NCI-H1694 (cell line): ENCODE data around the gene MAP3K5.

Experiments used
- DNase-seq: peaks from one replicate; lab custom pipeline; 2025; lab: John Stamatoyannopoulos, UW

The MAP3K5 gene

DNA sequence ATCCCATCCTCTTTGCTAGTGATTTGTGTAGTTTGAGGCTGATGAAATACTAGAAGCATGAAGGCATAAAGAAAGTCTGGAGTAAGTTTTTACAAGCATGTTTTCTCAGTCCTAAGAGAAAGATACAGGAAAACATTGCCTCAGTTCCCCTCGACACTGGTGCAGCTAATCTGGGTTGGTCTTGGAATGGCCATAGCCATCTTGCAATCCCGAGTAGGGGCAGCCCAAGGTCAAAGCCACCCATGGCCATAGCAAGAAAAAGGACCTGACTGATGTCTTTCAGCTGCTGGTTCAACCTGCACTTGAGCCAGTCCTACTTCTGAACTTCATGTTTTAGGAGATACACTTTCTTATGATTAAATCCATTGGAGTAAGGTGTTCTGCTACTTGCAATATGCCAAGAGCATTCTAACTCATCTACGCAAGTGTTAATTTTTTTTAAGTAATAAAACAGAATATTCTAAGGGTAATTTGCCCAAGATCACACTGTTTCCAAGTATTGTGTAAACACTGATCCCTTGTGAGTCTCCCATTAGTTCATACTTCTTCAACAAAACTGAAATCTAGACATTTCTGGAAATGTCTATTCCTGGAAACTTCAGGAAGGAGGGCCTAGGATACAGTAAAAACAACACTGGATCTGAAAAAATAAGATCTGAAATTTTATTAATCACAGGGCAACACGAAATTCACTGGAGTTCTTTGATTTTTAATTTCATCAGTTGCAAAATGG is 108.9 kb downstream of the MAP3K5 start:
- DNase-seq = no peak

DNA sequence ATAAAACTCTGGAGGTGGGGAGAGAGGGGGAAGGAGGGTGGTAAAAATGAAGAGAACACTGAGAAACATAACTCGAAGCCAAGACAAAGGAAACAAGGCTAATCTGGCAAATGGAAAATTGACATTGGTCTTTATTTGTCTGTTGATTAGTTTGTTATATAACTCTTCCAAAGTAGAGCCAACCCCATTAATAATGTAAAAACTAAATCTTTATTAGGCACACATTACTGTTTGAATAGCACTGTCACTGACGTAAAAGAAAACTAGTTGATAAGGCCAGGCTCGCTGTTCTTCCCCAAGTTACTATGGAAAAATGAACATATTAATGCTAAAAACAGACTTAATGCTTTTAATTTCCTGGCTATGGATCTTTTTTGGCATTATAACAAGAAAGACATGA is 110.0 kb downstream of the MAP3K5 start:
- no peak for DNase-seq

DNA sequence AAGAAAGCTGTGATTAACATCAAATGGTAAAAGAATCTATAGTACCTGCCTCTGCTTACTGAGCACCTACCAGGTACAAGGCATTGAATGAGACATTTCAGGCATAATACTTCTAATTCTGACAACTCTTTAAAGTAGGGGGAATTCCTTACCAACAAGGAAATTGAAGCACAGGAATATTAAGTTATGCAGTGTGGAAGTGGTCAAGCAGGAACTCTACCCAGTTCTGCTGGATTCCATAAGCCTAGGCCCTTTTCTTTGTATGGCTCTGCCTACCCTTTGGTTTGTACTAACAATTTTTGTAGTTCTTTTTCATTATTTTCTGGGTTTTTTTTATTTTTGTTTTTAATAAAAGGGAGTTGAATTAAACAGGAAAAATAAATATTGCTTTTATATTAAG is 114.5 kb downstream of the MAP3K5 start:
- no peak for DNase-seq

DNA sequence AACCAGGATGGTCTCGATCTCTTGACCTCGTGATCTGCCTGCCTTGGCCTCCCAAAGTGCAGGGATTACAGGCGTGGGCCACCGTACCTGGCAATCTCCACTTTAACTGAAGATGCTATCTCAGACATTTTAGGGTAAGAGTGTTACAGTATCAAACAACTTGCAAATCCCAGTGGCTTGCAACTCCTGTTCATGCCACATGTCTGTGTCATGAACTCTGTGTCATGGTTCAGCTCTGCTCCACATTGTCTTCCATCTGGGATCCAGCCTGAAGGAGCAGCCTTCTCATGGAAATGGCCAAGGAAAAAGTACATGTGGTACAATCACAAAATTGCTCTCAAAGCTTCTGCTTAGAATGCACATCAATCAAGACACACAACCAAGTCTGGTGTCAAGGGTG is 114.9 kb downstream of the MAP3K5 start:
- DNase-seq = no peak

DNA sequence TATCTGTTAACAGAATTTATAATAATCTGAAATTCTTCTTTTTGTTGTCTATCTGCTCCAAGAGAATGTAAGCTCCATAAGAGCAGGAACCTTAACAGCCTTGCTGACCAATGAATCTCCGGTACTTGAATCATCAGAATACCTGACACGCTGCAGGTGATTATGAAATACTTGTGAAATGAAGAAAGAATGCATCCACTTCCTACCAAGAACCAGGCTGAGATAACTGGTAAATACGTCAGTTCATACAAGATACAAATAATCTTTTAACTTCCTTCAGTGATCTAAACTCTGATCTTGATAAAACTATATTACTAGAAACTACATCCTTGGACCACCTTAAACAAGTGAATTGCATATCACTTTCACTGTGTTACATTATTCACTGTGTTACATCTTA is 116.2 kb downstream of the MAP3K5 start:
- no peak for DNase-seq

DNA sequence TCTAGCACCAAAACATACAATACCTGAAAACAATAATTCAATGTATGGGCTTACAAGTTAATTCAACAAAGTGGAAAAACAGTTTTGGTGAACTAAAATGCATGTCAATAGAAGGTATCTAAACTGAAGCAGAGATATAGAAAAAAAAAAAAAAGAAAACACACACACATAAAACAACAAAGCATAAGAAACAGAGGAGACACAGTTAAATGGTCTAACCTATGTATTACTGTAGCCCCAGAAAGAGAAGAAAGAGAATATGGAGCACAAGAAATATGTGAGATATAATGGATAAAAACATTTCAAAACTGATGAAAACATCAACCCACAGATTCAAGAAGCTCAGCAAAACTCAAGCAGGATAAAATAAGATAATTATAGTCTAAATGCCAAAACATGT is 118.7 kb downstream of the MAP3K5 start:
- no peak for DNase-seq

DNA sequence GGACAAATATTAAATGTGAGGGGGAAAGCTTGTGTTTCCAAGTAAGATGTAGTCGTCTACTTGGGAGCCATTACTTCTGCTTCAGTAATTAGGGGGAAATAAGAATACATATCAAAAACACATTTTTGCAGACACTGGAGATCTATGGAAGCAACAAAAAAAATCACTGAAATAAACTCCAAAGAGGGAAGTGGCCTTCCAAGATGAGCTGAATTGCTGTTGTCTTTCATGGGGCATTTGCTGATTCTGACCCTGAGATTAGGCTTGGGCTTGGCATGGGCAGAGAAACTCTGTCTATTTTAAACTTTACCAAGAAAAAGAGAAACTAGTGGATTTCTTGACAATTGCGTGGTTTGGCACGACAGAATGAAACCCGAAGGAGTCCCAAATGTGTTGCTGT is 120.1 kb downstream of the MAP3K5 start:
- no peak for DNase-seq

DNA sequence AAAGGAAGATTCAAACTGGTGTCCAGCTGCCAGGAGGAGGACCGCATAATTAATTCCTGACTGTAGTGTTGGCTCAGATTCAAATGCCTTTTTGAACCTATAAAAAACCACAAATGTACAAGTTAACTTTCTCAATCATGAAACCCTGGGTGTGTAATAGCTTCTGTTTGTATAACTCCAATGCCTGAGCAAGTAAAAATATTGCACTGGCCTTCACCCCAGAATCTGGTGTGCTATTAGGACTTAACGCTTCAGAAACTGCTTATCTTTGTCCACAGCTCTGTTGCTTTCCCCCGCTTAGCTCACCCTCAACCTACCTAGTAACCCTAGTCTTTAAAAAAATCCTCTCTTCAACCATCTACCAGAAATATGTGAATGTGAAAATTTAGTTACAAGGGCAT is 123.0 kb downstream of the MAP3K5 start:
- DNase-seq = no peak

DNA sequence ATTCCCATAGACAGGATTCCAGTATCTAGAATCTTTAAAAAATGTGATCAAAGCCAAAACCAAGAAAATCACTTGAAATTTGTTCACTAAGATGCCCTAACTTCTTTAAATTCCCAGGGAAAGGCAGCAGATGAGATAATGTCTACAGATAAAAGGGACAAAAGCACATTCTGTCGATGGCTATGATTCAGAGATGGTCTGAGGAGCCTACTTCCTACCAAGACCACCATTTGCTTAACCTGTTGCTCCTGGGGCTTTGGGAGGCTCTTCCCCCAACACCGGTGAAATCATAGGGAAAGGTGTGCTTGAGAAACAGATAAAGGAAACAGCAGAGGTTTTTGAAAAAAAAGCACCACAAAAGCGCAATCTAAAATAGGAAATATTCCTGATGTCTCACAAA is 123.7 kb downstream of the MAP3K5 start:
- DNase-seq = no peak

DNA sequence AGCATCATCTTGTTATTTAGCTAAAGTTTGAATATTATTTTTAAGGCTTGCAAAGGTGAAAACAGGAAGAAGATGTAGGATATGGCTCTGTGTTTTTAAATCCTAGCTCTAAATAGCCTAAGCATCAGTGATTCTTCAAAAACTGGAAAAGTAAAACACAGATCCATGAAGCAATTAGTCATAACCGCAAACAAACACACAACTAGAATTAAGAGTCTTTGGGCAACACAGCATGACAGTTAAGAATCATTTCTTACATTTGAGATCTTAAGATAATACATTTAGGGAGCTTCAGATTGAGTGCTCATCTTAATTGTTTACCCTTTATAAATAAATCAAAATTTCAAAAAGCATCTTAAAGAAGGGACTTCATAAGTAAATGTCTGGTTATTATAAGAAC is 126.2 kb downstream of the MAP3K5 start:
- DNase-seq = no peak

DNA sequence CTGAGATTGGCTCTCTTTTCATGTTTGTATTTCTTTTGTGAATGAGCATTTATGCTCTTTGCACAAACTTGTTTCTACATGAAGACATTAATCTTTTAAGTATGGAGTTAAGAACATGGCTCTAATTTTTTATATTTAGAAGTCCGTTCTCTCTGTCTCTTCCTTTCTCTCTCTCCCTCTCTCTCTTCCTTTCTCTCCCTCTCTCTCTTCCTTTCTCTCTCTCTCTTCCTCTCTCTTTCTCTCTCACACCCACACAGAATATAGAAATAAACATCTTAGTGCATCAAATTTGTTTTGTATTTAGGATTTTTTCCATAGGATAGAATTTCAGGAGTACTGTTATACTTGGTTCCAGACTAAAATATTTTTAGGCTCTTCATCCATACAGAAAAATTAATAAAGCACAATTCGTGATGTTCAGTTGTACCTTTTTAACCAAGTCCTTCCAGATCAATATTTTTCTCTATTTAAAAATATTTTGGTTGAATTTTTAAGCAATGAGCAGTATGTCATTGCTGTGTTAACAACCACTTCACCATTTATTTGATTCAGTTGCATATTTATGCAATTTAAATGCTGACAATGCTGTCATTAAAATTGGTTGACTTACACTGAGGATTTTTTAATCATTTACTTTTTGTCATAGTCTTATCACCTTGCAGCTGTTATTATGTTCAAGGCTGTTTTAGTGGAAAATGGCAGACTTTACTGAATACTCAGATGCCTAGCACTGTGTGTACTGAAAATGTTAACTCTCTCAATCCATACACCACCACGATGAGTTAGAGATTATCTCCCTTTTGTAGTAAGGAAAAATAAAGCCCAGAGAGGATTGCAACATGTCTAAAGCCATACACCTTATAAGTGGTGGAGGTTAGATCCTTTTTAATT is 129.7 kb downstream of the MAP3K5 start:
- DNase-seq = no peak

DNA sequence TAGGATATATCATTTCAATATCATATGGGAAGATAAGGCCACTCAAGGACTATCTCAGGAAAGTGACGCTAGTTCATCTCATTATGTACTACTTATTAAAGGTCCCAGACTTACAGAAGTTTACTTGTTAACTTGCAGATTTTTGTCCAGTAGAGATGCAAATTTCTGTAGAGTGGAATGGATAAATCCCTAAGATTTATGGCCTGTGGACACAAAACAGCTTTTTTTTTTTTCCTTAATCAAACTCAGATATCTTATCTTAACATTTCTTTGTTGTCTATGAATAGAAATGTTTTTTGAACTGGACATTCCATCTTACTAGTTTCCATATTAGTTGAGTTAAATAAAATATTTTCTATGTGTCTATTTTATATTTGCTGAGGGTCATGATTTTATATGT is 131.6 kb downstream of the MAP3K5 start:
- DNase-seq = no peak

DNA sequence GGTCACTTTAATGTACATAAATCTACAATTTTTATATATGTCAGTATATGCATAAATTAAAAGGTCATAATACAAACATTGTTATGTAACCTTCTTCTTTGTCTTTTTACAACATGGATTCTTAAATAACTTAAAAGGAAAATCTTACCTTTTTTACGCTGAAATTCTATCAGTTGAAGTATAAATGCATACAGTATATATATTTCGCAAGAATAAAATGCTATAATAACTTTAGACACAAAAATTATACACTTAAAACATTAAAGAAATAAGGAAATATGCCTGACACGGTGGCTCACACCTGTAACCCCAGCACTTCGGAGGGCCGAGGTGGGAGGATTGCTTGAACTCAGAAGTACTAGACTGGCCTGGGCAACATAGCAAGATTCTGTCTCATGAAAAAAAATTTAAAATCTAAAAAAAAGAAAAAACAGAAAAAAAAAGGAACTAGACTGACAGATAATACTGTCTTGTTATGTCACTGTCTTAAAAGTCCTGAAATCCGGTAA is 132.2 kb downstream of the MAP3K5 start:
- no peak for DNase-seq

DNA sequence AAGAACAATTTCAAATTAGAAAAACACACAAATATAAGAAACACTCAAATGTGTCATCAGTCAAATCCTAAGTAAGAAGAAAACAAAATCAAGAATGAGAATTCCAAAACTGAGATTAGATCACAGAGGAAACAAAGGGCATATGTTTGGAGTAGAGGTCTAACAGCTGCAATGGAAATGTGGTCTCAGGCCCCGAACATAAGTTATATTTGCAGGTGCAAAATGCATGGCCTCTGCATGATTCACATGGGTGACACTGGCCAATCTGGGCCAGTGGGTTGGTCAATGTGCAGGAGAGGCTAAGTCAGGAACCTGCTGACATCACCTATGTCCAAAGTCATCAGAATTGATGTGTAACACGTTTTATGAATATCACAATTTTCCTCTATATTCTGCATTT is 133.6 kb downstream of the MAP3K5 start:
- DNase-seq = no peak

DNA sequence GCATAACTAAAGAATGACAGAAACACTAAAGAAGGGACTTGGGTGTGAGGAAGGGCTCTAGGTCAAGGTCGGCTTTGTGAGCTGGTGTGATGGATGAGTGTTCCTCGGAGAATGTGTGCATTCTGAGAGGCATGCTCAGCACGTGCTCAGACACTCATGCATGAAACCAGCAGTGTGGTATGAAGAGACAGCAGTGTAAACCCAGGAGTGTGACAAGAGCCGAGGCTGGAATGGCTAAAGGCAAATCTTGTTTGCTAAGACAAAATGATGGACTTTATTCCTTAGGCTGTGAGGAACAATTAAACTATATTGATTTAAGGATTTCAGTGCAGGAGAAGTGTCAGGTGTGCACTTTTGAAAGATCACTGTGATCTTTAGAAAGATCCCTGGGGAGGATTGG is 134.6 kb downstream of the MAP3K5 start:
- no peak for DNase-seq

DNA sequence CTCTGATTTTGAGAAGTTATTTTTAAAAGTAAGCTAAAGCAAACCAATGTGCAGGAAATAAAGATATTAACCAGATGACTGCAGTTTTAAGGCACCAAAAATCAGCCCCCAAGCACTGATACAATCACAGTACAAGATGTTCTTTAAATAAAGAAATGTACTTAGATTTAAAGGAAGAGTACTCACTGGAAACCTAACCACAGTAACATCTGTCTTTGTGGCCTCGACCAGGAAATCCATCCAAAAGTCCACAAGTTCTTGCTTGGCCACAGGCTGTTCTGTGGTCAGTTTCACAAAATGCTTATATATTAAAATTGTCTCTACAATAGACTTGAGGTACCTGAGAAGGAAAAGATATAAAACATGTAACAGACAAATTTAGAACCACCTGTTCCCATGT is 136.2 kb downstream of the MAP3K5 start:
- DNase-seq = no peak

DNA sequence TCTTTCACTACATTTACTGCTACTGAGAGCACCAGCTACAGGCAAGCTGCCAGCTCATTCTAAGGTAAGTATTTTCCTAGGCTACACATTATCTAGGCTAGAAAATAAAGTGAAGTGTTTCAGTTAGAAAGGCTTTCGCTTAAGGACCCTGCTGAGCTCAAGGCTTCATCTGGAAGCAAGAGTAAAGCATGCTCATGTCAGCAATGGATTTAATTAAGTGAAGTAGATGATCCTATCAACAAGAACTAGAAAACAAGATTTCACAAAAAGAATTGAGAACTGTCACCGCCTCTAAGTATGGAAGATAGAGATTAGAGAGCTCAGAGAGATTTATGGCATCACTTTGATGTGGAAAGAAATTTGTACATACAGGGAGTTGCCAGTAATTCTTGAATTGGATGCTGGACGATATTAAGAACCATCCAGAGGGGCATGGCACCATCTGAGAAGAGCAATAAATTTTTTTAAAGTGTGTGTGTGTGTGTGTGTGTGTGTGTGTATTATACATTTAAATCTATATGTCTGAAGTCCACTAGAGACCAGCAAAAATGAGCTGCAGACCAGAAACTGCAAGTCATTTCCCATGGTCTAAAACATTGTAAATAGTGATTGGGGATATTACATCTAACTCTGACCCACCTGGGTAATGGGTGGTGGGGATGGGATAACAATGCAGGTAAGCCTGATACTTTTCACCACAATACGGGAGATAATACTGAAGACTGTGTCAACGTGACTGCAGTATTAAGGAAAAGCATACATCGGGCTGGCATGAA is 136.8 kb downstream of the MAP3K5 start:
- DNase-seq = no peak

DNA sequence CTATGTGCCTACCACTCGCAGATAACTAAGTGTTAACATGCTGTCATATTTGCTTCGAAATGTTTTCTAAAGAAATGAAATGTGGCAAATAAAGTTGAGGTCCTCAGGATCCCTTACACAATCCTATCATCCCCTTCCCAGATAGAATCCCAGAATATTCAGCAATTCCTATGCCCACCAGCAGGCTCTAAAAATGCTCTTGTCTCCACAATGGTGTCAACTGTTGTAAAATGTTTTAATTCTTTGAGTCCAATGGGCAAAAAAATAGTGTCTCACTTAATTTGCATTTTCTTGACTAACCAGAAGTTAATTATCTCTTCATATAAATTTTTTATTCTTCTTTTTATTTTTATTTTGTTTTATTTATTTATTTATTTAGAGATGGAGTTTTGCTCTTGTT is 138.2 kb downstream of the MAP3K5 start:
- no peak for DNase-seq

DNA sequence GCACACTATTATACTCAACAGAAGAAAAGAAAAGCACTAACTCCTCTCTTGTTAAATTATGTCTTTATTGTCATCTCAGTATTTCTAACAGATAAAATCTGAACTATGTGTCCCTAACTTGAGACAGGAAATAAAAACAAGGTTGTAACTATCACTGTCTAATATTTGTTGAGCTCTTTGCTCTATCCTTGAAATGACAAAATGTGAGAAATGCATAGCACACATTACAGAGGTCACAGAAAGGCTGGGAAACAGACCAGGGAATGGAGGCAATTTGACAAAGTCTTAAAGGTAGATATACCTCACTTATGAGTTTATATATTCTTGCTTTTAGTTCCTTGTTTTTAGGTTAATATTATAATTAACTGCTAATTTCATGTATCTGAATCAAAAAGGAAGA is 139.6 kb downstream of the MAP3K5 start:
- DNase-seq = no peak

DNA sequence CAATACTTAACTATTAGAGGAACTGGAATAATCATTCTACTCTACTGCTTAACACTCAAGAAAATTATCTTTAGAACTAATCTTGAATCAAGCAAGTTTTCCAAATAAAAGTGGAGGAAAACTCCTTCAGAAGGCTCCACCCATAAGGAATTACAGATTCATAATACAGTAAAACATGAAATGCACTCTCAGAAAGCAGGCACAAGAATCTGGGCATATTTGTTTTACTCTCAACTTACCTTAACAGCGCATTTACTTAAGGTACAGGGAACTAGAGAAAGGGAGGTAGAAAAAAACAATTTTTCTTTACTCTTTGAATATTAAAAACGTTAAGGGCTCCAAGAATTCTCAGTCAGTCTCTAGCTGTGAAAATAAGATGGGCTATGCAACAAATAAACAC is 140.3 kb downstream of the MAP3K5 start:
- no peak for DNase-seq

DNA sequence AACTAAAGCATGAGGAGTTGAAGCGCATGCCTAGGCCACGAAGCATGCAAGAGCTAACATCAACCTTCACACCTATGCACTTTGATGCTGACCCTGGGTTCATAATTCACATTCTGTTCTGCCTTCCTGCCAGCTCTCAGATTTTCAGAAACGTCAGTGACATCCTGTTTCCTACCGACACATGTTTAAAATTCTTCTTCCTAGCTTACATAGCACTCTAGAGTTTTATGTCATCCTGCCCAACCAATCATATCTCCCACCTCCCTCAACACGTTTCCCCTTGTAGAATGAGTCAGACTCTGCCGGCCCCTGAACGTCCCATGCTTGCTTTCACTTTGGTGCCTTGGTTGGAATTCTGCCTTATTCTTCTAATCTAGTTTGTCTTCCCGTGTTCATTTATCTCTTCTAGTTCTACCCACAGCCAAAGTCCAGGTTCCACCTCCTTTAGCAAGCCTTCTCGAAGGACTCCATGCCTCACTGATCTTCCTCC is 144.9 kb downstream of the MAP3K5 start:
- DNase-seq = no peak

DNA sequence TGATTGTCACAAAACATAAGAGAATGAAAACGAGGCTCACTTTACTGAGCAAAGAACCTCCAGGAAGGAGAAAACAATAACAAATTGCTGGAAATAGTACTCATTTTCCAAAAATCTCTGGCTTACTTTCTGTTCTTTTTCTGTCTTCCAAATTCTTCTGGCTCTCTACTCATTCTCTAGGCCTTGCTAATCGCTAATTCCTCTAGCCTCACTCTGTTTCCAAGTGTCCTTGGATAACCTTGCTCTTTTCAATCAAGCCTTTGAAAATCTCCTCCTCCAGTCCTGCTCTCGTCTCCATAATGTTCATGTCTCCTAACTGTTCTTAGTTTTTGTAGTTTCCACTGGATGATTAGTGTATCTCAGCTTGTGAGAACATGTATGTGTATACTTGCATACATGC is 145.9 kb downstream of the MAP3K5 start:
- no peak for DNase-seq

DNA sequence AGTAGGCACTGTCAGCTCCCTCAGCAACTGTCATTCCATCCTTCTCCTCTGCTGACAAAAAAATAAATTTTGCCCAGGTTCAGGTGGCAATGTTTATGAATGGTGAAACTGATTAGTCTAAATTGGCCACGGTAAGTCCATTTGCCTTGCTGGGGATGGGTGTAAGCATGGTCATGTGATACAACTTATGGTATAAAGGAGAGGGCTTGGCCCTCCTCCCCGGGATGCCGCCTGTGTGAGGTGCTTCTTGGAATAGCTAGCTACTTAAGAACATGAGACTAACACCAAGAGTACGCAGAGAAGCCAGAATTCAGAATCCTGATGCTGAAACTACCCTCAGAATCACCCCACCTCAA is 147.7 kb downstream of the MAP3K5 start:
- DNase-seq = no peak
